C1 segment of cervical spinal cord (tissue), 14 donors: Measurements from ENCODE around the gene CC2D2A.
A peak's percentile ranks its signal among the peaks of the same experiment; 100 is the strongest.
"Not testable (repeated sequence)": the region's sequence is repeated elsewhere in the genome, so short reads cannot be mapped to it uniquely, and the experiment has no call there.

ENCODE experiments used
- DNase-seq, 14 donors: peaks; one replicate each; lab custom pipeline; 2025; lab: John Stamatoyannopoulos, UW

CC2D2A gene

DNA sequence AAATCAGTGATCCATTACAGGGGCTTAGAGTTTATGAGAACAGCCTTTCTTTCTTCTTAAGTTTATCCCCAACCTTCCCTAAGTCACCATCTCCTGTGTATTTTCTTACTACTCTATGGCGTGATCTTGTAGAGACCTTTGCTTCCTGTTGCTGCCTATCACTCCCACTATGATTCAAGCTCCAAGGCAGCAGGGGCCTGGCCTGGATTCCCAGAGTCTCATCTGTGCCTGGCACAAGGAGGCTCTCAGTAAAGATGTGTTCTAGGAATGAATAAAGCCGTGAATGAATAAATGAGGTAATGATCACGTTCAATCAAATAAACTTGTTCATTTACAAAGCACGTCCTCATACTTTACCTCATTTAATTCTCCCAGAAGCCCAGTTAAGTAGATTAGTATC lies 45.4 kb downstream of the CC2D2A start:
- DNase-seq = peak in 1 of 14 donors; percentile 3

DNA sequence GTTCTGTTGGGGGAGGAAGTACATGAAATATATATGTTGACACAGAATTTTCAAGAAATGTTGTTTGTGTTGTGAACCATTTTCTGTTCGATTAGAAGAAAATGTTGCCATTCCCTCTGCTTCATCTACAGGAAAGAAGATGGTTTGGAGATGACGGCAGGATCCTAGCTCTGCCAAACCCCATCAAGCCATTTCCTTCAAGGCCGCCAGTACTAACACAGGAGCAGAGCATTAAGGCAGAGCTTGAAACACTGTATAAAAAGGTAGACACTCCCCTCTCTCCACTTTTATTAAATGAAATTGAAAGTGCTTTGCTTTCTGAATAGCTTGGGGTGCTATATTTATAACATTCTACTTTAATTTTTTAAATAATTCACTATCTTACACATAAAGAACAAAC lies 46.8 kb downstream of the CC2D2A start:
- DNase-seq = no peak

DNA sequence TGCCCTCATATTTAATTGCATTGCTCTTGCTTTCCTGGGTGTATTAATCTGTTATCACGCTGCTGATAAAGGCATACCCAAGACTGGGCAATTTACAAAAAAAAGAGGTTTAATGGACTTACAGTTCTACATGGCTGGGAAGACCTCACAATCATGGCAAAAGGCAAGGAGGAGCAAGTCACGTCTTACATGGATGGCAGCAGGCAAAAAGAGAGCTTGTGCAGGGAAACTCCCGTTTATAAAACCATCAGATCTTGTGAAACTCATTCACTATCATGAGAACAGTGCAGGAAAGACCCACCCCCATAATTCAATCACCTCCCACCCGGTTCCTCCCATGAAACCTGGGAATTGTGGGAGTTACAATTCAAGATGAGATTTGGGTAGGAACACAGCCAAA lies 48.0 kb downstream of the CC2D2A start:
- not testable (repeated sequence) for DNase-seq

DNA sequence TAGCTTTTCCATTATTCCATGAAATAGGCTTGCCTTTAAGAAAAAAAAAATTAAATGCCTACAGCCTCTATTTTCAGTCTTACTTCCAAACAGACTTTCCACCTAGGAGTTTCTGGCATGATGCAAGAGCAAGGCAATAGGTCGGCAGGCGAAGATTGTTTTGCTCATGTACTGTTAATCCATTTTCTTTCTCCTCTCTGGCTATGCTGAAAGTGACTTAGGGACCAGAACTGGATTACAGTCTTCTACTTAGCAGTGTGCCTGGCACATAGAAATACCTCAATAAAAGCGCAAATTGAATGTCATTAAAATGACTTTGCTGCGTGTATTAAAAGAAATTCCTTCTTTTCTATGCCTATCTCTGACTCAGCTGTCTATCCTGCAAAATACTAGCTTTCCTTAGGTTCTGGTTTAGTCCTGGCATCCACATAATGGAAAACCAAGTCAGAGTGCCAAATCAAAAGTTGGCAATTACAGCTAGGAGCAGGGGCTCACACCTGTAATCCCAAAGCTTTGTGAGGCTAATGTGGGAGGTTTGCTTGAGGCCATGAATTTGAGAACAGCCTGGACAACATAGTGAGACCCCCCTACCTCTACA lies 51.9 kb downstream of the CC2D2A start:
- DNase-seq = no peak

DNA sequence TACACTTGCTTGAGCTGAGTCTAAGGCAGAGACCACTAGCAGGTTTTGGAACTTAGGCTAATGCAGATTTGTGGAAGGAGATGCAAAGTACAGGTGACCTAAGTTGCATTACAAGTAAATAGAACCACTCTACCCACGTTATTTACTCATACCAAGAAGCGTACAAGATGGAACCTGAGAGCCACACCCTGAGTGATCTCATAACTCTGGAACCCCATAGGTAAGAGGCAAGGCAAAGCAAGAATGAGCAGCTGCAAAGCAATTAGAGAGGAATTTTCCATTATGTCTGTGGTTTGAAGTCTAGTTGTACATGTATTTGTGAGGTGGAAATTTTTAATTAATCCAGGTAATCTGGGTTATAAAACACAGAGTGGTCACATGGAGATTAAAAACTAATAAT lies 55.4 kb downstream of the CC2D2A start:
- no peak for DNase-seq

DNA sequence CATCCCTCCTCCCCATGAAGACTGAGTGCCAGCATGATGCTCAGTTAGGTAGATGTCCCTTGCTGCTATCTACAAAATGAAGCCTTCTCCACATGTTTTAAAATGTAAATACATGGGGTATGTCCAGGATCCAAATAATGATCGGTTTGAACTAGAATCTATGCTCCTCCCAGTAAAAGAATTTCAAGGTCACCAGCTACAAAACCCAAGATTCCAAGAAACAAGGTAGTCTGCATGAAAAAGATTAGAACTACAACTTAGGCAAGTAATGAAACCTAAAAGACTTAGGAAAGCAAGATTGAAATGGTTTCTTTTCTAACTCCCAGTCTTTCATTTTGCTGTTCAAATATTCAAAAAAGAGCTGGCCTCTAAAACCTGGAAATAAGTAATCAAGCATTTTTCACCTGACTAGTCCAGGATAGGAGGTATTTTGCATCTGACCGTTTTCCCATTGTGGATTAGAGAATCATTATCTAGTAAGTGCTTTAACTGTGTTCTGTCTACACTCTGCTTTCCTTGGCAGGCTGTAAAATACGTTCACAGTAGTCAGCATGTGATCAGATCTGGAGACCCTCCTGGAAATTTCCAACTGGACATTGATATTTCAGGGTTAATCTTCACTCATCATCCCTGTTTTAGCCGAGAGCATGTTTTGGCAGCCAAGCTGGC lies 57.4 kb downstream of the CC2D2A start:
- no peak for DNase-seq

DNA sequence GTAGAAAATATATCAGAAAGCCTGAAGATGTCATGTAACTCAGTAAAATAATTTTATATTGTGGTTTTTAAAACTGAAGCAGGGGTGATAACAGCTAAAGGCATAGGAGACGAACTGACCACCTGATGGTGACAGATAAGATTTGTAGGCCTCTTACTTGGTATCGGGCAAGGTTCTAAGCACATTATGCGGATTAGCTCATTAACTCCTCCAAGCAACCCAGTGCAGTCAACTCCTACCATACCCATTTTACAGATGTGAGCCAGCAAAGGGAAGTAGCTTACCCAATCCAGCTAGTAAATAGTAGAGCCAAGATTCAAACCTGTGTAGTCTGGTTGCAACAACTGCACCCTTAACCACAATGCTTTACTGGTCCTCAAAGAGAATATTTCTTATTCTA lies 62.1 kb downstream of the CC2D2A start:
- no peak for DNase-seq

DNA sequence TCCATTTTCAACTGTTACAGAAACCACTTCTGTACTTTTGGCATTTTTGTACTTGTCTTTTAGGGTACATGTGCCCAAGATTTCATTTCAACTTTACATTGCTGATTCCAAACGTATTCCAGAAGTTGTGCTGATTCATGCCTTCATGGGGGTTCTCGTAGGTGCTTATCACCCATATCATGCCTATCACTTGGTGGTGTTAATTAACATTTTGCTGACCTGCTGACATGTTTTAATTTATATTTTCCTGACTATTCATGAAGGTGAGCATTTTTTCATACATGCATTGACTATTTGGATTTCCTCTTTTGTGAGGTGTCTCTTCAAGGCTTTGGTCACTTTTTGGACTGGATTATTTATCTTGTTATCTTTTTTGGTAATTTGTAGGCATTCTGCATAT lies 64.1 kb downstream of the CC2D2A start:
- no peak for DNase-seq

DNA sequence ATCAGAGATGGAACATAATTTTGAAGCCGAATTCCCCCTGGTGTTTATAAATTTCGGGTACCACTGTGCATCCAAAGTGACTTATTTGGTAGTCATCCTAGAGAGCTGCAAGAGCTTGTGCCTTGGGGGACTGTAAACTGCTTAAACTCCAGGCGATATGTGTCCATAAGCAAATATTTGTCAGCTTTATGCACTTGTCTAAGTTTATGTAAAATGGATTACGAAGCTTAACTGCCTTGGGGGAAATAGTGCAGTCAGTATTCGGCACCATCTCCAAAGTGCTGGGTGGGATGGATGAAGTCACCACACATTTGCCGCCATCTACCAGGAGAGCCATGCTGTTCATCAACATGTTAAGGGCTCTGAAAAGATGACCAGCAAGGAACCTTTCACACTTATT lies 65.9 kb downstream of the CC2D2A start:
- DNase-seq = no peak

DNA sequence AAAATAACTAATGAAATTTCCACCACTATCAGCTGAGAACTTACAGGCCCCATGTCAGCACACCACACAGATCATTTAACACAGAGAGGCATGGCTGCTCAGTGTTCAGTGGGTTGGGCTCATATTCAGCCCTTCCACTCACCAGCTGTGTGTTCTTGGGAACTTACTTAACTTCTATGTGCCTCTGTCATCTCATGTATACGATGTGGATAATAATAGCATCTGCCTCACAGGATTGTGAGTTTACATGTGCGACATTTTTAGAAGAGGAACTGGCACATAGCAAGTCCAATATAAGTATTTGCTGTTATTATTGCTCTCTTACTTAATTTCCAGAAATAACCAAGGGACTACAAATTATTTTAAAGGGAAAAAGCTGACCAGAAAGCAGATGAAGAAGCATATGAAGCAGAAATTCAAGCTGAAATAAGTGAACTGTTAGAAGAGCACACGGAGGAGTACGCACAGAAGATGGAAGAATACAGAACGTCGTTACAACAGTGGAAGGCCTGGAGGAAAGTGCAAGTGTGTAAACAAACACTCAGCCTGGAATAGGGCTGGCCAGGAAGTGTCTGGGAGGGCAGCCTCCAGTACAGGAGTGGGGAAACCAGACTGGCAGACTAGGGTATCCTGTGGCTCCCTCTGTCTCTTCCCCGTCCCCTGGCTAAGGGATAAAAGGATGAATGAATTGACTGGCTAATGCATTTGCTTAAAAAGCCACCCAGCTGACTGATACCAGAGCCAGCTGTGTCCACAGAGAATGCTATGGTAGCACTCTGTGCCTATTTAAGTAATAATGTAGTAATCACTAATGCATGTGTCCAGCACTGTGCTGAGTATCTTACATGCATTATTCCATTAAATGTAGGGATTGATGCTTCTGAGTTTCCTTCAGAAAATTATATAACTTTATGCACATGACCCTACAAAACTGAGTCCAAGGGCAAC lies 67.1 kb downstream of the CC2D2A start:
- no peak for DNase-seq

DNA sequence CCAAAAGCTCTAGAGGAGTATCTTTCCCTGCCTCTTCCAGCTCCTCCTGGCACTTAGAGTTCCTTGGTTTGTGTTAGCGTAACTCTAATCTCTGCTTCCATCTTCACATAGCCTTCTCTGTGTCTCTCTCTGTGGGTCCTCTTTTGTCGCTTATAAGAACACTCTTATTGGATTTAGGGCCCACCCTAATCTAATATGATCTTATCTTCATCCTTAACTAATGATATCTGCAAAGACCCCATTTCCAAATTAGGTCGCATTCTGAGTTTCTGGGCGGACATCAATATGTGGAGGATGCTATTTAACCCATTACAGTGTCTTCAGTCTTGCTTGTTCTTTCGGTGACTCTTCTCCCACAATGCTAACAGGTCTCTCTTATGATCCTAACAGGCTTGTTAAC lies 72.3 kb downstream of the CC2D2A start:
- DNase-seq = no peak

DNA sequence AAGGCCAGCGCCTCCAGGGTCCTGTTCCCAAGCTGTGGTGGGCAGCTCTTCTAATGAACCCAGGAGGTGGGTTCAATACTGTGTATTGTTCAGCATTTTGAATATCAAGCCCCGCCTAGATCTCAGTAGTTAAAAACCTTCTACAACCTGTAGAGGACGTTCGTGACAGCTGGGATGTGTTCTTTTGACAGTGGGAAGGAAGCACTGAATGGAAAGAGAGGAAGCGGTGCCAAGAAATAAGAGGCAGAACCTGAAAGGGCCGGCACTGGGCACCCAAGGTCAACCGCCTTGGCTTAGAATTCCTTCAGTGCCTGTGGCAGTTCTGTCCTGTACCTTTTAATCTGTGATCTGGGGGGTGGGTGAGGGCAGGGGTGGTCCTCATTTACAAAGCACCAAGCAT lies 73.1 kb downstream of the CC2D2A start:
- DNase-seq = no peak

DNA sequence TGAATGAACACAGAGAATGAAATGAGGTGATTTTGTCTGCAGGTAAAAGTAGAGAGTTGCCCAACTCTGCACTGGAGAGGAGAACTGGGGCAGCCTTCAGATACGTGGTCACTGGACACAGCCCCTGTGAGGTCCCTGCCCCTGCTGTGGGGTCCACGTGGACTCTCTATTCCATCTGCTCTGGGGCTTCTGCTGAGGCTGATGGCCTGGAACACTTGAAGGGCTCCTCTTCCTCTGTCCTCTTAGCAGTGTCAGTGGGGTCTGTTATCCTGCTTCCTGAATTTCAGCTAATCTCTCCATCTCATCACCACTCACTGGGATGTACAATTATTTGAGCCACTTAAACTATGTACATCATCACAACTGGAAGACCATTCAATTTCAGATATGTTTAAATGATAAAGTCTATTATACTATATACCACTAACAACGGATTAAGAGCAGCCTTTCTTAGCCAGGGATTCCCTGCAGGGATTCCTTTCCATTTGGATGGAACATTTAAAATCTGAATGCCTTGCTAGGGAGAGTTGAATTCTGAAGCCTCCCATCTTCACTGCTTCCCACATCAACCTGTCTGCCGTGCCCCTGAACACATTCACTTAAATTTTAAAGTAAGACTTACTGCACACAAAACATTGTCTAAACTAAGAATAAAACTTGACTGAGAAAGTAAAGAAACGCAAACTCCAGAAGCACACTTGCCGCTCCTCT lies 74.0 kb downstream of the CC2D2A start:
- no peak for DNase-seq

DNA sequence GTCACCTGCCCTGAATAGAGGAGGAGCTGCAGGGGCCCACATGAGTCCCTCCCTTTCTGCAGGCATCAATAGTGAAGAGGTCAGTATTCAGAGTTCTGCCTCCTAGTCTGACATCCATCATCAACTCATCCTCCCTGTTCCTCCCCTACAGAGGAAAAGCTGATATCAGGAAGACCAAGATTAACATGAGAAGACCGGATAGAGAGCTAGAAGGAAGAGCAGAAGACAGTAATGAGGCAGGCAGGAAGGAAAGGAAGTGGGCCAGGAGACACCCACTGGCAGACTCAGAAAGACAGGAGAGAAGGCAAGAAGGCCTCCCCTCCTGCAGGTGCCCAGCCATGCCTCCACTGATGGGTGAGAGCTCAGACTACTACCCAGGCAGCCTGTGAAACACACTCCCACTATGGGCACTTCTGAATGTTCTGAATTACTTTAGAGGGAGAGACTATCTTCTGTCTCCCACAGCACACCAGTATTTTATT lies 74.6 kb downstream of the CC2D2A start:
- no peak for DNase-seq

DNA sequence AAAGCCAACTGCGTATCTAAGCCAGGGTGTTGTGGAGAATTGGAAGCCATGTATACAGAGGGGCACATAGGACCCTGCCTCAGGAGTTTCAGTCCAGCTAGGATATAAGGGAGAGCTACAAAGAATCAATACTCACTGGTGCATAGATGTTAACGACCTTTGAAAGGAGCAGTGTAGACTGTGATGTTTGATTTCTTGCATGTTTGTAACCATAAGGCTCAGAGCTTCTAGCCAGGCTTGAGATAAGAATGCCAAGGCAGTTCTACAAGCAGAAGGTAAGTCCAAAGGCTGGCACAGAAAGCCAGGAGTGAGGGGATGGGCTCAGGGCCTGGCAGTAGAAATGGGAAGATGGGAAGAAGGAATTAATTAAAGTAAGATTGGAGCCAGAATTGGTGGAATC lies 75.7 kb downstream of the CC2D2A start:
- DNase-seq = no peak

DNA sequence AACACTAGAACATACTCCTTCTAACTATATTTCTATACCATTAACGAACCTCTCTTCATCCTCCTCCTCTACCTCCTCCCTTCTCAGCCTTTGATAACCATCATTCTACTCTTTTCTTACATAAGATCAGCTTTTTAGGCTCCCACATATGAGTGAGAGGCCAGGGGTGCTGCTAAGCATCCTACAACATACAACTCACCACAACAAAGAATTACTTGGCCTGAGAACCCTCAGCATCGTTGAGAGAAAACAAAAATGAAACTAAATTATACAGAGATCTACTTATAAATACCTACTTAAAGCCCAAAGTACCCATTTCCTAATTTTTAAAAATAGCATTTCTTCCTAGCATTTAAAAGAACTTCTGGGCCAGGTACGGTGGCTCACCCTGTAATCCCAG lies 77.7 kb downstream of the CC2D2A start:
- no peak for DNase-seq

DNA sequence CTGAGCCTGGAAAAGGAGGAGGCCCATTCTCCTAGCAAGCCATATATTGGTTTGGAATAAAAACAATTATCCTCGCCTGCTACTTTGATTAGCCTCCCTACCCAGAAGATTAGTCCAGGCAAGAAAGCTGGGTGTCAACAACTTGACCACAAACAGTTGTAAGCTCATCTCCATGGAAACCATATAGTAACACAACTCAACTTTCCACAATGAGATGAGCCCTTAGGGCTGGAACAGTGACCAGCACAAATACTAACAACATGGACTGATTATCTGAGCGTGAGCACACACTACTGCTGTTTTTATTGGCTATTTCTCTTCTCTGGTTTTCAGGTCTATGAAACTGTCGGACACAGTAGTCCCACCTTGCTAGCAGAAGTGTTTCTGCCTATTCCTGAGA lies 80.8 kb downstream of the CC2D2A start:
- no peak for DNase-seq

DNA sequence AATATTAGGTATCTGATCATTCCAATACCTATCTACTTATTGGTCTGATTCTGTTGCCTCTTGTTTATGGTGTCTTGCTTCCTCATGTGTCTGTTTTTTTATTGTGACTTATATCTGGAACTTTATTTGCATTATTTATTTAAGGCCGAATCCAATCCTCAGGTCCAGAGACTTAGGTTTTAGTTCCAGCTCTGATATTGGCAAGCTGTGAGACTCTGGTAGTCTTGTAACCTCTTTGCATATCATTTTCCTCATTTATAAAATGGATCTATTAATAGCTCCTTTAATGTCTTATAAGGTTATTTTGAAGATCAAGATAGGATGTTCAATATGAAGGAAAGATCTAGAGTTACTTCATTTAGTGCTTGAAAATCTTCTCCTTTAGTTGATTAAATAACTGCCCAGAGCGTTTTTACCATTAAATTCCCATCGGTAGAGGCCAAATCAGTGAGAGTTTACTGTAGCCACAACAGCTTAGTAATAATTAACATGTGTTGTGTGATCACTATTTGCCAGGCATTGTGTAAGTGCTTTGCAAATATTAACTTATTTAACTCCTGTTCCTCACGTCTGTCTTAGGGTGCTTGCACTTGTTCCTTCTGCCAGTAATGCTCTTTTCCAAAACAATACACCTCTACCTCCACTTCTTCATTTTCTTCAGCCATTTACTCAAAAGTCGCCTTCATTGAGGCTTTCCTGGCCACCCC lies 82.2 kb downstream of the CC2D2A start:
- DNase-seq = no peak

DNA sequence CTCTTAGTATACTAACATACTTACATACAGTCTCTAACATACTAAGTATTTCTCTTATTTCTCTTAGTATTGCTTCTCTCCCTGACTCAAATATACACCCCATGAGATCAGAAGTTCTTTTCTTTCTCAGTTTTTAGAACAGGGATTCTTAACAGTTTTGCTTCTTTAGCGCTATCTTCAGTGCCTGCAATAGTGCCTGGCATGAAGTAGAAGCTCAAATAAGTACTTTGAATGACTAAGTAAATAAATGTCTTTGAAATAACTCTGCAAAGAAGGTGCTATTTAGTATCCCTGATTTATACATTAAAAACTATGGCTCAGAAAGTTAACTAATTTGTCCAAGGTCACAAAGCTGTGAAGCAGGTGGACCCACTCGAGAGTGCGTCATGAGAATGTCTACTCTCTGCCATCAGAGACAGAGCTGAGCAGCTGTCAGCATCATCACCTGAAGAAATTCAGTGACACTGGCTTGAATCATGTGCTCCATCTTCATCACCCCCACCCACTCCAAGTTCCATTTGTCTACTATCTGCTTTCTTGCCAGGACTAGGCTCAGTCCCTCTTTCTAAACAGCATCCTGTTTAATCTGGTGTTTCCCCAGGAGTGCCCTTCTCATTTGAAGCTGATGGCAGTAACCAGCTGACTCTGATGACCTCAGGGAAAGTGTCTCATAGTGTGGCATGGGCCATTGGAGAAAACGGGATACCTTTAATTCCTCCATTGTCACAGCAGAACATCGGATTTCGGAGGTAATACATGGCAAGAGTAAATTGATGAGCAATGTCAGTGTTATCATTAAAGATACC lies 83.1 kb downstream of the CC2D2A start:
- no peak for DNase-seq

DNA sequence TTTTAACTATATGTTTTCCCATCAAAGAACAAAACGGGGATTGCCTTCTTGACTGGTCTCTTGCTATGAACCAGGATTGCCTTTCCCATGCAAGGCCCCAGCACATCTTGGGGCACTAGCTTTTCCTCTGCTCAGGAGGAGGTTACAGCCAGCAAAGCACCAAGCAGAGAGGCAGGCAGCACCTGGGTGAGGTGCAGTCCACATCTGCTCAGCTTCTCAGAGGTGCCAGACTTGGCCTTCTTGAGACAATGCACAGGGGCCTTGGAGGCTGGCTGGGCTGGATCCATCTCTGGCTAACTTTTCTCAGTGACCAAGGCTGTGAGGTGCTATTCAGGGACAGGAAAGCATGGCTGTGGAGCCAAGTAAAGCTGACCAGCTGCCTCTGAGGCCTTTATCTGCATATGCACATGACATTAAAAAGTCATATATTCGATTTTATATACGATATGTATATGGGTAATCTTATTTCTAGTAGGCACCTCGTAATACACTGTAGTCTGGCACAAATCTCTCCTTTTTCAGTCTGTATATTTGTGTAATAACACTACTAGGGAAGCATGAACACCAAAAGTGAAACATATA lies 86.9 kb downstream of the CC2D2A start:
- no peak for DNase-seq
